SU-DHL-6 (cell line): ENCODE data around the gene IGFBP3.

Source experiments
- H2AFZ ChIP-seq: fragments of 200-600 bp; sonication (generic); 2 replicates; pipeline ENCODE4 v1.6.1; 2014; ENCODE audit warnings: low read depth, mild to moderate bottlenecking, moderate library complexity, mixed read lengths, antibody characterized with exemption, low read length; ENCODE audit not compliant: severe bottlenecking
- H3F3A ChIP-seq: fragments of 200-600 bp; shearing (Covaris generic); 2 replicates; pipeline ENCODE4 v1.6.0; 2016; ENCODE audit warnings: antibody characterized with exemption, mild to moderate bottlenecking; ENCODE audit not compliant: insufficient read depth
- H3K27ac ChIP-seq: fragments of 200-600 bp; sonication (generic); 2 replicates; pipeline ENCODE4 v1.5.1; 2016; ENCODE audit warnings: low read depth, mild to moderate bottlenecking, low read length, moderate library complexity, mixed read lengths
- H3K27me3 ChIP-seq: fragments of 200-600 bp; sonication (generic), shearing (Covaris generic); 2 replicates; pipeline ENCODE4 v1.6.0; 2014; ENCODE audit warnings: mild to moderate bottlenecking, low read length
- H3K36me3 ChIP-seq: fragments of 200-600 bp; sonication (generic); 2 replicates; pipeline ENCODE4 v1.6.1; 2014; ENCODE audit warnings: mild to moderate bottlenecking, low read length, mixed read lengths
- H3K4me2 ChIP-seq: fragments of 300-600, 200-600 bp; shearing (Covaris generic), sonication (generic); 2 replicates; pipeline ENCODE4 v1.6.0; 2014; ENCODE audit warnings: low read length, low read depth, mild to moderate bottlenecking; ENCODE audit not compliant: poor library complexity, severe bottlenecking
- H3K4me3 ChIP-seq: fragments of 200-600 bp; sonication (generic); 2 replicates; pipeline ENCODE4 v1.5.1; 2014; ENCODE audit warnings: antibody characterized with exemption, low read length, mild to moderate bottlenecking, mixed read lengths; ENCODE audit not compliant: insufficient read depth, poor library complexity, severe bottlenecking
- H3K79me2 ChIP-seq: fragments of 200-600 bp; sonication (generic); 2 replicates; pipeline ENCODE4 v1.6.1; 2014; ENCODE audit warnings: mild to moderate bottlenecking, low read length, moderate library complexity; ENCODE audit not compliant: insufficient read depth
- H3K9ac ChIP-seq: fragments of 200-600 bp; sonication (generic); 2 replicates; pipeline ENCODE4 v1.7.0; 2014; ENCODE audit warnings: mild to moderate bottlenecking, low read length
- H3K9me2 ChIP-seq: fragments of 200-600 bp; sonication (generic); replicated peaks from 2 replicates; pipeline ENCODE4 v1.6.1; 2014; ENCODE audit warnings: low read length; ENCODE audit not compliant: insufficient read depth
- H3K9me3 ChIP-seq: fragments of 200-600 bp; sonication (generic); 2 replicates; pipeline ENCODE4 v1.6.1; 2014; ENCODE audit warnings: low read length, mixed read lengths; ENCODE audit not compliant: insufficient read depth
- H4K20me1 ChIP-seq: fragments of 200-600 bp; sonication (generic); 2 replicates; pipeline ENCODE4 v1.6.1; 2014; ENCODE audit warnings: low read depth, mild to moderate bottlenecking, antibody characterized with exemption, low read length, moderate library complexity, mixed read lengths
- EZH2phosphoT487 ChIP-seq: fragments of 200-600 bp; sonication (generic), shearing (Covaris generic); conservative IDR thresholded peaks from 2 replicates; pipeline ENCODE4 v1.6.1; 2018; ENCODE audit warnings: mild to moderate bottlenecking, antibody characterized with exemption, low read length, moderate library complexity, mixed read lengths
- TF ChIP-seq, protein P1 (sequence below): fragments of 200-600 bp; sonication (generic); IDR thresholded peaks from one replicate; pipeline ENCODE4 v1.5.1; 2017; ENCODE audit warnings: antibody characterized with exemption, mild to moderate bottlenecking, low read length, moderate library complexity; ENCODE audit not compliant: insufficient read depth, poor library complexity, severe bottlenecking

The IGFBP3 gene

DNA sequence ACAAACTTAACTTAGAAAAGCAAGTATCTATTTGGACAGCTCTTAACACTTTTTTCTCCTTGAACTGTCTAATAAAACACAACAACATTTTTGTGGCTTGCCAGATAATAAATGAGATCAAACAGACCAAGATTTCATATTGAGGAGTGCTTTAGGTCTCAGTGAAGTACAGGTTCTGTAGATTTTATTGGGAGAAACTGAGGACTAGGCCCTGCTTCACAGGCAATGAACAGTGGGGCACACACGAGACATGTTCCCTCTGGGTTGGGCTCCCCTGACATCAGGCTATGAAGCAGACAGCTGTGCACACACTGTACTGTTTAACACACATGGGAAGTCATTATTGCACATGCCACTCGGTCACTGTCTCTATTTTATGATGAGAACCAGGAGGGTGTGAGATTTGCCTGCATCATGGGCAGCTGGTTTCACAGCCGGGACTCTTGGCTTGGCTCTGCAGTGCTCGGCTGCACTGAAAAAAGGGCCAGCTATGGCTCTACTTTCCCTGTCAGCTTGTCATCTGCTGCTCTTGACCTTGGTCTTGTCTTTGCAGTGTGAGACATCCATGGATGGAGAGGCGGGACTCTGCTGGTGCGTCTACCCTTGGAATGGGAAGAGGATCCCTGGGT, 28.6 kb downstream of the IGFBP3 start:
- Histone ChIP-seq H3K27ac (no peak overlapping the region), H4K20me1 (no peaks in the 10 kb centered on the region), H3K4me3 (no peak overlapping the region), H3F3A (no peaks in the 10 kb centered on the region), H3K9me3 (no peaks in the 10 kb centered on the region), H3K9me2 (no peaks in the 10 kb centered on the region; the same call in 1 of the 2 replicates), H3K9ac (no peak overlapping the region), H2AFZ (no peak overlapping the region), H3K27me3 (no peaks in the 10 kb centered on the region), H3K4me2 (no peak overlapping the region), H3K79me2 (no peaks in the 10 kb centered on the region), H3K36me3 (no peaks in the 10 kb centered on the region)
- TF ChIP-seq EZH2phosphoT487 = no peak
- TF ChIP-seq, protein P1, sequence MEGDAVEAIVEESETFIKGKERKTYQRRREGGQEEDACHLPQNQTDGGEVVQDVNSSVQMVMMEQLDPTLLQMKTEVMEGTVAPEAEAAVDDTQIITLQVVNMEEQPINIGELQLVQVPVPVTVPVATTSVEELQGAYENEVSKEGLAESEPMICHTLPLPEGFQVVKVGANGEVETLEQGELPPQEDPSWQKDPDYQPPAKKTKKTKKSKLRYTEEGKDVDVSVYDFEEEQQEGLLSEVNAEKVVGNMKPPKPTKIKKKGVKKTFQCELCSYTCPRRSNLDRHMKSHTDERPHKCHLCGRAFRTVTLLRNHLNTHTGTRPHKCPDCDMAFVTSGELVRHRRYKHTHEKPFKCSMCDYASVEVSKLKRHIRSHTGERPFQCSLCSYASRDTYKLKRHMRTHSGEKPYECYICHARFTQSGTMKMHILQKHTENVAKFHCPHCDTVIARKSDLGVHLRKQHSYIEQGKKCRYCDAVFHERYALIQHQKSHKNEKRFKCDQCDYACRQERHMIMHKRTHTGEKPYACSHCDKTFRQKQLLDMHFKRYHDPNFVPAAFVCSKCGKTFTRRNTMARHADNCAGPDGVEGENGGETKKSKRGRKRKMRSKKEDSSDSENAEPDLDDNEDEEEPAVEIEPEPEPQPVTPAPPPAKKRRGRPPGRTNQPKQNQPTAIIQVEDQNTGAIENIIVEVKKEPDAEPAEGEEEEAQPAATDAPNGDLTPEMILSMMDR = no peak

DNA sequence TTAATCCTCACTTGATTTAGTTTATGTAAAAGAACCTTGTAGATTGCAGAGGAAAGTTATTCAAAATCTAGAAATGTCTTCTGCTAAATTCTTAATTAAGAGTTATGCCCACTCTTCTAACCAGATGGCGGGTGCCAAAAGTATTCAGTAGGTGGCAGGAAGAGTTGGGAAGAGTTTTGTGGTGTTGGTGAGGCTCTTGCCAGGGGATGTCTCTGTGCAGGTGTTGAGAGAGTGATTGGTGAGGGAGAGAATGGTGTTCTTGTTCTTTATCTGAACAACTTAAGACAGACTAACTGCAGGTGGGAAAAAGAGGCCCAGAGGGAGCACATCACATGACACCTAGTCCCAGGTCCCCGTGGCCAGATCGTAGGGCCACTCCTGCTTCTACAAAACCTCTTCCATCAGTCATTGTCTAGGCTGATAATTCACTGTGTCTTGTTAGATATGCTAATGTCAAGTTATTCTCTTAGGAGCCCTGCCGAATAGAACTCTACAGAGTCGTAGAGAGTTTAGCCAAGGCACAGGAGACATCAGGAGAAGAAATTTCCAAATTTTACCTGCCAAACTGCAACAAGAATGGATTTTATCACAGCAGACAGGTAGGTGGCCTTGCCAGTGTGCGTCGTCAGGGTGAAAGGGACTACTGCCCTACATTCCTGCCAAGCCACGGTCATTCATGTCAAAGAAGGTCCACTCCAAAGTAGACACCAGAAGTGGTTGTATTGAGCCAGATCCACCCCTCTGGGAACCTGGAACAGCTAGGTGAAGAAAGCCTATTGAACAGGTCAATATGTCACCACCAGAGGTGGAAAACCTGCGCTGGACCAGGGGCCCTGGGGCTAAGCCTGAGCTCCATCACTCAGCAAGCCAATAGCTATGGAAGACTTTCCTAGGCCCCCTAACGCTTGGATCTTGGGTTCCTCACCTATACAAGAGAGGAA, 29.3 kb downstream of the IGFBP3 start:
- no peaks in the 10 kb centered on the region for H4K20me1 ChIP-seq
- no peaks in the 10 kb centered on the region for H3K79me2 ChIP-seq
- no peak overlapping the region for H3K27ac ChIP-seq
- no peaks in the 10 kb centered on the region for H3K27me3 ChIP-seq
- H3K4me2 ChIP-seq = no peak overlapping the region
- TF ChIP-seq, protein P1 = no peak
- TF ChIP-seq EZH2phosphoT487 = no peak
- H3K9ac ChIP-seq = no peak overlapping the region
- no peaks in the 10 kb centered on the region for H3K36me3 ChIP-seq
- no peaks in the 10 kb centered on the region; the same call in 1 of the 2 replicates for H3K9me2 ChIP-seq
- H2AFZ ChIP-seq = no peak overlapping the region
- H3K4me3 ChIP-seq = no peak overlapping the region
- no peaks in the 10 kb centered on the region for H3F3A ChIP-seq
- H3K9me3 ChIP-seq = no peaks in the 10 kb centered on the region

DNA sequence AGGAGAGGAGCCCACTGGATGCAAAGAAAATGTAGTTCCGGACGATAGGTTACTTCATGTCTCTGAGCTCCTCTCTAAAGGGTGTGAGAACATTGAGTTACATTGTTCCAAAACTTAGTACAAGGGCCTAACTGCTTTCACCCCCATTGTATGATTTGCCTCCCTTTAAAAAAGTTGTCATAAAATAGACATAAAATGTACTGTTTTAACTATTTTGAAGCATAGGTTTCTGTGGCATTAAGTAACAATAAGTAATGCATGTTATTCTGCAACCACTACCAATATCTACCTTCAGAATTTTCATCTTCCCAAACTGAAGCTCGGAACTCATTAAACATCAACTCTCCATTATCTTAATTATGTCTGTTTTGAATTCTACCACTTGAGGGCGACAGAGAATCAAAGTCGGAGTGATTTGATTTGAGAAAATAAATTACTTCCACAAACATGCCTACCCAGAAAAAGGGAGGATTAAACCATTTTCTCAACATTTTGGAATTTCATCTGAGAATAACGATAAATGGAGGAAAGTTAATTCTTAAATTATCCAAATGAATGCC, 30.1 kb downstream of the IGFBP3 start:
- TF ChIP-seq, protein P1 = peak; percentile 90
- no peak for TF ChIP-seq EZH2phosphoT487
- Histone ChIP-seq H3K9ac (no peak overlapping the region), H3K4me2 (no peak overlapping the region)

More for the DNA sequence above, 30.1 kb downstream of the IGFBP3 start:
- Histone ChIP-seq H3K9me2 (no peaks in the 10 kb centered on the region; the same call in 1 of the 2 replicates), H3K79me2 (no peaks in the 10 kb centered on the region), H3K36me3 (no peaks in the 10 kb centered on the region), H3K9me3 (no peaks in the 10 kb centered on the region), H2AFZ (no peak overlapping the region), H3K27ac (no peak overlapping the region), H3F3A (no peaks in the 10 kb centered on the region), H4K20me1 (no peaks in the 10 kb centered on the region), H3K4me3 (no peak overlapping the region), H3K27me3 (no peaks in the 10 kb centered on the region)
